Measurements from ENCODE around the gene THADA.

DNA sequence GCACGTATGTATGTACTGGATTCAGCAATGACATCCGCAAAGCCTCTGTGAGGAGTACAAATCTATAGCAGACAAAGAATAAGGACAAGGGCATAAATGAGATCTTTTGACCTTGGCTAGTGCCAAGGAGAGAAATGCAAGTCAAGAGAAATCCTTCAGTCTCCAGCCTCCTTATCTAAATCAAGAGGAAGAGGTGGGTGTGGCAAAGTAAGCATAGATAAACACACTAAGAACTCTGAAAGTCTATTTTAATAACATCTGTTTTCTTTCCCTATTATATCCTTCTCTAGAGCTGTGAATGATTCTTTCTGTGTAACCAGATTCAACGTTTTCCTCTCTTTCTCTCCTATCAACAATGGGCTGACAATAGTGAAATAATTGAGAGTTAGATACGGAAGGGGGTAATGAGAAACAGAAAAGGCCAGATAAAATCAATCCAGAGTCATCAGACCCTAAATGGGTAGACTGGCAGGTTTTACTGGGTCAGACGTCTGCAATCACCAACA, 250.9 kb downstream of the THADA start:
- no peak for TF ChIP-seq POLR2A (IDR thresholded peaks at IDR 0.05)
- TF ChIP-seq CTCF (IDR thresholded peaks at IDR 0.05) = no peak
- no peak for TF ChIP-seq POLR2AphosphoS5 (IDR thresholded peaks at IDR 0.05)

Measured in upper lobe of left lung (tissue), 4 donors.